OCI-LY3 (cell line): ENCODE data around the gene TANC1.

Experiments used
- EZH2phosphoT487 ChIP-seq: fragments of 200-600 bp; shearing (Covaris generic); IDR thresholded peaks from 2 replicates; pipeline ENCODE4 v1.6.1; 2018; ENCODE audit warnings: antibody characterized with exemption, mixed run types, low read depth
- TF ChIP-seq, protein P1 (sequence below): fragments of 200-600, 300-600 bp; sonication (generic); IDR thresholded peaks from 2 replicates; pipeline ENCODE4 v1.5.1; 2014; ENCODE audit warnings: antibody characterized with exemption, low read length, low read depth

- TF ChIP-seq, protein P1, sequence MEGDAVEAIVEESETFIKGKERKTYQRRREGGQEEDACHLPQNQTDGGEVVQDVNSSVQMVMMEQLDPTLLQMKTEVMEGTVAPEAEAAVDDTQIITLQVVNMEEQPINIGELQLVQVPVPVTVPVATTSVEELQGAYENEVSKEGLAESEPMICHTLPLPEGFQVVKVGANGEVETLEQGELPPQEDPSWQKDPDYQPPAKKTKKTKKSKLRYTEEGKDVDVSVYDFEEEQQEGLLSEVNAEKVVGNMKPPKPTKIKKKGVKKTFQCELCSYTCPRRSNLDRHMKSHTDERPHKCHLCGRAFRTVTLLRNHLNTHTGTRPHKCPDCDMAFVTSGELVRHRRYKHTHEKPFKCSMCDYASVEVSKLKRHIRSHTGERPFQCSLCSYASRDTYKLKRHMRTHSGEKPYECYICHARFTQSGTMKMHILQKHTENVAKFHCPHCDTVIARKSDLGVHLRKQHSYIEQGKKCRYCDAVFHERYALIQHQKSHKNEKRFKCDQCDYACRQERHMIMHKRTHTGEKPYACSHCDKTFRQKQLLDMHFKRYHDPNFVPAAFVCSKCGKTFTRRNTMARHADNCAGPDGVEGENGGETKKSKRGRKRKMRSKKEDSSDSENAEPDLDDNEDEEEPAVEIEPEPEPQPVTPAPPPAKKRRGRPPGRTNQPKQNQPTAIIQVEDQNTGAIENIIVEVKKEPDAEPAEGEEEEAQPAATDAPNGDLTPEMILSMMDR = no peak
- no peak for TF ChIP-seq EZH2phosphoT487
Observed at GRCh38 chr2:159160412-159160811, 192.0 kb downstream of the TANC1 start.
